Prostate gland (tissue), 2 donors: Measurements from ENCODE around the gene RBM5.

Experiments
- POLR2A ChIP-seq: fragments of 450-650 bp; IDR thresholded peaks from one replicate; pipeline ENCODE4 v1.6.1; 2016; ENCODE audit warnings: antibody characterized with exemption, mild to moderate bottlenecking
- TF ChIP-seq, protein P1 (sequence below), 4 experiments: fragments of 200-600 bp in 2 of 4; fragments of 450-650 bp in 2 of 4; sonication (generic) in 2 of 4; IDR thresholded peaks; 1 replicate in 3 of 4; 2 replicates in 1 of 4; pipeline ENCODE4 v1.5.1; 2016 to 2019; ENCODE audit warnings: antibody characterized with exemption in 4 of 4, mild to moderate bottlenecking in 2 of 4, moderate library complexity in 2 of 4

DNA sequence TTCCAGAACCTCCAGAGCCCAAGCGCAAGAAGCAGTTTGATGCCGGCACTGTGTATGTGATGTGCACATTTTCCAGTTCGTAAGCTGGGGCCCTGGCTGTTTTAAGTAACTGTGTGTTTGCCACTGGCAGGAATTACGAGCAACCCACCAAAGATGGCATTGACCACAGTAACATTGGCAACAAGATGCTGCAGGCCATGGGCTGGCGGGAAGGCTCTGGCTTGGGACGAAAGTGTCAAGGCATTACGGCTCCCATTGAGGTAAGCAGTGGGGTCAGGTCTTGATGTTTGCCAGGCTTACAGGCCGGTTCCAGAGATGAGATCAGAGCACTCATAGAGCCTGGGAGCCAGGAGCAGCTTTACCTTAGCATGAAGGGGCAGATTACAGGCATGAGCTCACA is 28.4 kb downstream of the RBM5 start:
- TF ChIP-seq, protein P1, sequence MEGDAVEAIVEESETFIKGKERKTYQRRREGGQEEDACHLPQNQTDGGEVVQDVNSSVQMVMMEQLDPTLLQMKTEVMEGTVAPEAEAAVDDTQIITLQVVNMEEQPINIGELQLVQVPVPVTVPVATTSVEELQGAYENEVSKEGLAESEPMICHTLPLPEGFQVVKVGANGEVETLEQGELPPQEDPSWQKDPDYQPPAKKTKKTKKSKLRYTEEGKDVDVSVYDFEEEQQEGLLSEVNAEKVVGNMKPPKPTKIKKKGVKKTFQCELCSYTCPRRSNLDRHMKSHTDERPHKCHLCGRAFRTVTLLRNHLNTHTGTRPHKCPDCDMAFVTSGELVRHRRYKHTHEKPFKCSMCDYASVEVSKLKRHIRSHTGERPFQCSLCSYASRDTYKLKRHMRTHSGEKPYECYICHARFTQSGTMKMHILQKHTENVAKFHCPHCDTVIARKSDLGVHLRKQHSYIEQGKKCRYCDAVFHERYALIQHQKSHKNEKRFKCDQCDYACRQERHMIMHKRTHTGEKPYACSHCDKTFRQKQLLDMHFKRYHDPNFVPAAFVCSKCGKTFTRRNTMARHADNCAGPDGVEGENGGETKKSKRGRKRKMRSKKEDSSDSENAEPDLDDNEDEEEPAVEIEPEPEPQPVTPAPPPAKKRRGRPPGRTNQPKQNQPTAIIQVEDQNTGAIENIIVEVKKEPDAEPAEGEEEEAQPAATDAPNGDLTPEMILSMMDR (IDR thresholded peaks at IDR 0.05), result no peak
- no peak for TF ChIP-seq POLR2A
